Measurements from ENCODE around the gene TTC7B. TPM values are rescaled to one million over a fixed set of nuclear protein-coding genes. Genes with fewer than 3 reads are reported as not detected.

The TTC7B gene
- total RNA-seq, 1 donor from 2014 or later: 46.6 TPM

DNA sequence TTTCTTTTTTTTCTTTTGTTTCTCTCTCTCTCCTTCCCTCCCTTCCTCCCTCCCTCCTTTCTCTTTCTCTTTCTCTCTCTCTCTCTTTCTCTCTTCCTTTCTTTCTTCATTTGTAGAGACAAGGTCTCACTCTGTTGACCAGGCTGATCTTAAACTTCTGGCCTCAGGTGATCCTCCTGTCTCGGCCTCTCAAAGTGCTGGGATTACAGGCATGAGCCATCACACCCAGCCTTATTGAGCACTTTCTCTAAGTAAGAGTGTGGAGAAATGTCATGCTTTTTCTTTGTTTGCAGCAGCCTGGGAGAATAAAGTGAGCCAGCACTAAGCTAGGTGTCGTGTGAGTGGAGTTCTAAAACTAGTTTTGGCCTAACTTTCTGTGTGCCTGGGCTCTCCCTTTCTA is 74.0 kb downstream of the TTC7B start:
- Mint-ChIP-seq H3K36me3 (ENCODE audit: insufficient read depth) (peaks cover 5% of the 10 kb centered on the region), H3K27ac (no peak overlapping the region), H3K4me3 (ENCODE audit: low read depth) (no peak overlapping the region), H3K4me1 (ENCODE audit: low read depth) (no peaks in the 10 kb centered on the region), H3K9me3 (ENCODE audit: low read depth) (no peaks in the 10 kb centered on the region), H3K27me3 (no peaks in the 10 kb centered on the region)
- TF ChIP-seq, protein P1, sequence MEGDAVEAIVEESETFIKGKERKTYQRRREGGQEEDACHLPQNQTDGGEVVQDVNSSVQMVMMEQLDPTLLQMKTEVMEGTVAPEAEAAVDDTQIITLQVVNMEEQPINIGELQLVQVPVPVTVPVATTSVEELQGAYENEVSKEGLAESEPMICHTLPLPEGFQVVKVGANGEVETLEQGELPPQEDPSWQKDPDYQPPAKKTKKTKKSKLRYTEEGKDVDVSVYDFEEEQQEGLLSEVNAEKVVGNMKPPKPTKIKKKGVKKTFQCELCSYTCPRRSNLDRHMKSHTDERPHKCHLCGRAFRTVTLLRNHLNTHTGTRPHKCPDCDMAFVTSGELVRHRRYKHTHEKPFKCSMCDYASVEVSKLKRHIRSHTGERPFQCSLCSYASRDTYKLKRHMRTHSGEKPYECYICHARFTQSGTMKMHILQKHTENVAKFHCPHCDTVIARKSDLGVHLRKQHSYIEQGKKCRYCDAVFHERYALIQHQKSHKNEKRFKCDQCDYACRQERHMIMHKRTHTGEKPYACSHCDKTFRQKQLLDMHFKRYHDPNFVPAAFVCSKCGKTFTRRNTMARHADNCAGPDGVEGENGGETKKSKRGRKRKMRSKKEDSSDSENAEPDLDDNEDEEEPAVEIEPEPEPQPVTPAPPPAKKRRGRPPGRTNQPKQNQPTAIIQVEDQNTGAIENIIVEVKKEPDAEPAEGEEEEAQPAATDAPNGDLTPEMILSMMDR (IDR thresholded peaks at IDR 0.05; ENCODE audit: unreplicated experiment): no peak
- no peak for DNase-seq (ENCODE audit: low spot score, unreplicated experiment)

- Mint-ChIP-seq H3K4me3 (ENCODE audit: low read depth) (no peak overlapping the region), H3K27ac (no peak overlapping the region), H3K9me3 (ENCODE audit: low read depth) (no peaks in the 10 kb centered on the region), H3K4me1 (ENCODE audit: low read depth) (no peaks in the 10 kb centered on the region), H3K27me3 (no peaks in the 10 kb centered on the region), H3K36me3 (ENCODE audit: insufficient read depth) (peaks cover 5% of the 10 kb centered on the region)
- TF ChIP-seq, protein P1 (IDR thresholded peaks at IDR 0.05; ENCODE audit: unreplicated experiment): no peak
- DNase-seq (ENCODE audit: low spot score, unreplicated experiment): no peak
Measured at GRCh38 chr14:90741682-90741946, 74.6 kb downstream of the TTC7B start.

GRCh38 chr14:90740946-90741681 is 75.1 kb downstream of the TTC7B start:
- H3K4me3 Mint-ChIP-seq (ENCODE audit: low read depth): no peak overlapping the region
- H3K27me3 Mint-ChIP-seq: no peaks in the 10 kb centered on the region
- no peak for DNase-seq (ENCODE audit: low spot score, unreplicated experiment)
- peak overlapping the region; percentile 65 for H3K27ac Mint-ChIP-seq
- no peaks in the 10 kb centered on the region for H3K9me3 Mint-ChIP-seq (ENCODE audit: low read depth)
- TF ChIP-seq, protein P1 (IDR thresholded peaks at IDR 0.05; ENCODE audit: unreplicated experiment): no peak
- peaks cover 5% of the 10 kb centered on the region for H3K36me3 Mint-ChIP-seq (ENCODE audit: insufficient read depth)
- H3K4me1 Mint-ChIP-seq (ENCODE audit: low read depth): no peaks in the 10 kb centered on the region

GRCh38 chr14:90740081-90740480 is 76.1 kb downstream of the TTC7B start:
- Mint-ChIP-seq H3K4me3 (ENCODE audit: low read depth) (no peak overlapping the region), H3K27me3 (no peaks in the 10 kb centered on the region), H3K27ac (no peak overlapping the region), H3K4me1 (ENCODE audit: low read depth) (no peaks in the 10 kb centered on the region), H3K9me3 (ENCODE audit: low read depth) (no peaks in the 10 kb centered on the region), H3K36me3 (ENCODE audit: insufficient read depth) (peaks cover 5% of the 10 kb centered on the region)
- DNase-seq (ENCODE audit: low spot score, unreplicated experiment): no peak
- TF ChIP-seq, protein P1 (IDR thresholded peaks at IDR 0.05; ENCODE audit: unreplicated experiment): no peak

DNA sequence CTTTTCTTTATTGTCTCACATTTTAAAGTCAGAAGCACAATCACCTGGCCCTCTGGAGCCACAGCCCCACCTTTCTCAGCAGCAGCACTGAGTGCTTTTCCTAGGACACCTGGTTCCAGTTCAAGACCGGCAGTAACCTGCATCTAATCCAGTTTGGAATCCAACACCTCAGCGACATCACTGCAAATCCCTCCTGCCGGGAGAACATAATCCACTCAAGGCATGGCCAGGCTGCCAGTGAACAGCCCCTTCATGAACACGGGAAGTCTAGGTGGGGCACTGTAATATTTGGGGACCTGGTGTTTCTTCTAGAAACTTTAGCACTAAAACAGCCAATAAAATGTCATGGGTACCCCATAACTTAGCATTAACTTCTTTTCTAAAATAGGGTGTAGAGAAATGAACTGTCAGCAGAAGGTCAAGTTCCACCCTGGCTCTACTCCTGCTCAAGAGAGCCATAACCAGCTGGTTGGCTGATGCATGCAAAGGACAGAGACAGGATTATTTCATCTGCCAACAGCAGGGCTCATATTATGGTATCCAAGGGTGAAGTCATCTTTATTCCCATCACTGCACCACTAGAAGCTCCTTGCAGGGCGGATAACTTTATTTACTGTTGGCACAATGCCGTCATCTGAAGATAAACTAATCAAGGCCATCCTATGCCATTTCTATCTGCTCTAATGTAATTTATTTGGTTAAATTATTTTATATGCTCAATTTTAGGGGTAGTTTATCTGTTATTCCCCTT is 76.7 kb downstream of the TTC7B start:
- Mint-ChIP-seq H3K27ac (no peak overlapping the region), H3K4me1 (ENCODE audit: low read depth) (no peaks in the 10 kb centered on the region), H3K4me3 (ENCODE audit: low read depth) (no peak overlapping the region), H3K36me3 (ENCODE audit: insufficient read depth) (peaks cover 5% of the 10 kb centered on the region), H3K9me3 (ENCODE audit: low read depth) (no peaks in the 10 kb centered on the region), H3K27me3 (no peaks in the 10 kb centered on the region)
- no peak for DNase-seq (ENCODE audit: low spot score, unreplicated experiment)
- TF ChIP-seq, protein P1 (IDR thresholded peaks at IDR 0.05; ENCODE audit: unreplicated experiment): no peak
